ENCODE data around the gene GATD1.
"Not testable (repeated sequence)": the region's sequence is repeated elsewhere in the genome, so short reads cannot be mapped to it uniquely, and the experiment has no call there.

Gene GATD1

DNA sequence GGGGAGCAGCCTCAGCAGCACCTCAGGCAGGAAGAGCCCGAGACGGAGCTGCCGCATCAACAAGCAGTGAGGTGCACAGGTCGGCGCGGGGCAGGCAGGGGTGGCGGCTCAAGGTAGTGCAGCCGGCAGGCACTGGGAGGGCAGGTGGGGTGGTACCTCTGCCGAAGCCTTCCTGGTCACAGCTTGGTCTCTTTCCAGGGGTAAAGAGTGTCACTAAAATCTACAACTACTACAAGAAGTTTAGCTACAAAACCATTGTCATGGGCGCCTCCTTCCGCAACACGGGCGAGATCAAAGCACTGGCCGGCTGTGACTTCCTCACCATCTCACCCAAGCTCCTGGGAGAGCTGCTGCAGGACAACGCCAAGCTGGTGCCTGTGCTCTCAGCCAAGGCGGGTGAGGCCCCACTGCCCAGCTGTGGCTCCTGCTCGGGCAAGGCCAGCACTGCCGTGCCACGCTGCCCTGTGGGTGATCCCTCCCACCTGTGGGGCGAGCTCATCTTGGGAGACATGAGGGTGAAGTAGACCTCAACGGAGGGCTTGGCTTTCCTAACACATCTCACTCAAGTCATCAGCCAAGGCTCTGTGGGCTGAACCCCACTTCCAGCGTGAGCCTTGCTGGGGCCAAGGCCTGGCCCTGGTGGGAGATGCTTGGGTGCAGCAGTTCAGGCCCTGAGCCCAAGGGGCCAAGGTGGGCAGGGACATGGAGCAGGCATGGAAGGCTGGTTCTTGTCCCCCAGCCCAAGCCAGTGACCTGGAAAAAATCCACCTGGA lies 13.6 kb downstream of the GATD1 start:
- DNase-seq (ENCODE audit: low spot score), result no peak

- DNase-seq (ENCODE audit: low spot score), result no peak
Observed at GRCh38 chr11:763073-763463, 14.2 kb downstream of the GATD1 start.

- peak; percentile 24 for DNase-seq (ENCODE audit: low spot score)
Observed at GRCh38 chr11:762421-763072, 14.7 kb downstream of the GATD1 start.

- DNase-seq (ENCODE audit: low spot score), result no peak
Observed at GRCh38 chr11:761526-762108, 15.7 kb downstream of the GATD1 start.

- no peak for DNase-seq (ENCODE audit: low spot score)
Observed at GRCh38 chr11:760236-760635, 17.1 kb downstream of the GATD1 start.

- DNase-seq (ENCODE audit: low spot score), result no peak
Observed at GRCh38 chr11:749731-750130, 27.6 kb downstream of the GATD1 start.

DNA sequence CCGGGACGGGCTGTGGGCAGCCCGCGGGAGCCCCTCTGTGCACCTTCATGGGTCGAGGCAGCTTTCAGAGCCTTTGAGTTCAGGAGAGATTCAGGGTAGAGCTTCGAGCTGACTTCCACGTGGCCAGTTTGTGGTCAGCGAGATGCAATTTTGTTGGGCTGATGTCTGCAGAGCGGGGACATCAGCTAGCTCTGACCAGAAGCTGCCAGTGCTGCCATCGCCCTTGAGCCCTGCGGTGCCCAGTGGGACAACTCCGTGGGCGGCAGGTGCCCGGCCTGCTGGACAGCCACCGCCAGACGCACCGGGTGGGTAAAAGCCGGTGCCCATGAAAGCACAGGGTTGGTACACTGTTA lies 29.3 kb downstream of the GATD1 start:
- no peak for DNase-seq (ENCODE audit: low spot score)

GRCh38 chr11:747158-748006 lies 29.9 kb downstream of the GATD1 start, which contains the start of gene TALDO1:
Gene TALDO1, plus strand, starts transcription at chr11:747464. Its CDS starts 18 bp downstream, at chr11:747482.
- peak; percentile 75 for DNase-seq (ENCODE audit: low spot score)

- DNase-seq (ENCODE audit: low spot score), result no peak
Observed at GRCh38 chr11:746289-747157, 30.8 kb downstream of the GATD1 start.

DNA sequence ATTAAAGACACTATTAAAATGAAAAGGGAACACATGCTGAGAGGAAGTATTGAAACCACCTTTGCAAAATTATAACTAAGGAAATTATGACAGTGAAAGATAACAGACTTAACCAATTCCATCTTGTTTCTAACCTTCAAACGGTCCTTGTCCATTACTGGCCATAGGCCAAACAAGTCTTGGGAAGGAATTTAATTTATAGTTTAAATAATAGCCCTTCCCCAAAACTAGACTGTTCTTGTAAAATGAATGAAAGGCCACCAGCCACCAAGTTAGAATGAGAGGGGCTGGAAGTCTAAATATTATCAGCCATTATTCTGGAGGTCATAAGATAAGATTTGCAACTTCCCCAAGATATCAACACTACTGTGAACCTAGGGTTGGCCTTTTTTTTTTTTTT lies 31.9 kb downstream of the GATD1 start:
- no peak for DNase-seq (ENCODE audit: low spot score)

- no peak for DNase-seq (ENCODE audit: low spot score)
Observed at GRCh38 chr11:742571-743201, 34.6 kb downstream of the GATD1 start.

GRCh38 chr11:742156-742546 lies 35.1 kb downstream of the GATD1 start:
- DNase-seq (ENCODE audit: low spot score), result no peak

- not testable (repeated sequence) for DNase-seq (ENCODE audit: low spot score)
Observed at GRCh38 chr11:737899-738298, 39.4 kb downstream of the GATD1 start.

DNA sequence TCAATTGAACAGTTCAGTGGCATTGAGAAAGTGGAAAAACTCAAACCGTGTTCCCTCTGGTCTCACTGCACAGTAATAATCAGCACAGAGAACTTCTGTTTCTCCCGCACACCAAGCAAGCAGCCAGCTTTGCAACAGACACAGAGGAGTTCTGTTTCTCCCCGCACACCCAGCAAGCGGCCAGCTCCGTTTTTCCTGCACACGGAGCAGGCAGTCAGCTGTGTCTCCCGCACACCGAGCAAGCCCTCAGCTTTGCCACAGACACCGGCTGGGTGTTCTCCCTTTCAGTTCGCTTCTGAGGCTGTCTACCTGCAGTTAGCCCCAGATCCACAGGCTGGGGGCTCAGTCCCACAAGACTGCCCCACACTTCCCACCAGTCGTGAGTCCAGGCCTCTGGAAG lies 39.9 kb downstream of the GATD1 start:
- no peak for DNase-seq (ENCODE audit: low spot score)

GRCh38 chr11:734541-734940 lies 42.7 kb downstream of the GATD1 start:
- DNase-seq (ENCODE audit: low spot score), result not testable (repeated sequence)

- DNase-seq (ENCODE audit: low spot score), result no peak
Observed at GRCh38 chr11:733072-733471, 44.2 kb downstream of the GATD1 start.

GRCh38 chr11:729492-730074 lies 47.7 kb downstream of the GATD1 start:
- peak; percentile 62 for DNase-seq (ENCODE audit: low spot score)

DNA sequence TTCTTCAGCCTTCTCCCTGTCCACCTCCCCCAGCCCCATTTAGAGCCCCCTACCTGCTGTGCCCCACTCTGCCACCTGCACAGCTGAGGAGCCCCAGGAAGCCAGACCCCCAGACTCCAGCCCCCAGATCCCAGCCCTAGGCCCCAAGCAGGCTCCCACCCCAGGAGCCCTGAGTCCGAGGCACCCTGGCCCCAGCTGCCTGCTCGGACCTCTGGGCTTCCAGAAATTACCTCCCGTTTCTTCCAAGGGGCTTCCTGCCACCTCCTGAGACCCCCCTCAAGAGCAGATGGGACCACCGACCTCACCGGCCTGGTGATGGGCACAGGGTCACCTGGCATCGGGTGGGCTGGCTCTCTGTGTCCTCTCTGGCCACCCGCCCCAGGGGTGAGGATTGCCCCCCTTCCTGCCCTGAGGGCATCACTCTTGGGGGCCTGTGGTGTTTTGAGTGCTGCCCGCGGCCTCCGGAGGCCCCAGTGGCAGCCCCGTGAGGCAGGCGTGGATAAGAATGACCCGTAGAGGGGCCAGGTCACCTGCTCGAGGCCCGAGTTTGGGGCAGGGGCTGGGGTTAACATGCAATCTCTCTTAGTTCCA lies 48.3 kb downstream of the GATD1 start:
- DNase-seq (ENCODE audit: low spot score), result no peak

DNA sequence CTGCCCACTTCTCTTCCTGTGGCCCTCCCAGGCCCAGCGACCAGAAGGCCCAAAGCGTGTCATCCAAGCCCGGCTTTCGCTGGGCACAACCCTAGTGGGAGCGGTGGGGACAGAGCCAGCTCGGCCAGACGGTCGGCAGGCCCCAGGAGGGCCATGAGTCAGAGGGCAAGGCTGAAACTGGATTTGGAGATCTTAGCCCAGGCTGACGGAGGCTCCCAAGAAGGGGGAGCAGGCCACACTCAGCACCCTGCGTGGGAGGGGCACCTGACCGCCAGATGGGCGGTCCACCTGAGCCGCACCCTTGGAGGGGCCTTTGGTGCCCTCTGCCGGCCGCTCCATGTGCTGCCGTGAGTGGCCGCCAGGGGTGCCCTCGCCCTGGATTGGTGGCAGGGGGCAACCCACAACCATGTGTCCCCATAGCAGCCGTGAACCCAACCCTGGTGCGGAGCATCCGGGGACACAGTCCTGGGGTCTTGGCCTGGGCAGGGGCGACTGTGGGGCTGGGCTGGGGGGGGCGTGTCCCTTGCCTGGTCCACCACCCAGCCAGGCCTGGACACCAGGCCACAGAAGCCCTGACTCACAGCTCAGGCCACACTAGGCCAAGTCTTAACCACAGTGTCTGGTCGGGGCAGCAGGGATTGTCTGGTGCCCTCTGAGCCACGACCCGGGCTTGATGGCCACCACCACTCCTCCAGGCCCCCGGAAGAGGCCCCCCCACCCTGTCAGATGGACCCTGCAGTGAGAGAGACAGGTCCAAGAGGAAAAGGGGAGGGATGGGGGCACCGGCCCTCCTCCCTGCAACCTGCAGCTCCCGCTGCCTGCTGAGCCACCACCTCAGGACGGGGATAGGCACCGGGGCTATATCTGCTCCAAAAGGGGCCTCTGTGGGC lies 49.2 kb downstream of the GATD1 start:
- peak; percentile 73 for DNase-seq (ENCODE audit: low spot score)
